Hindlimb muscle (tissue), 1 donor: Measurements from ENCODE around the gene PRDX5. TPM values are rescaled to one million over a fixed set of nuclear protein-coding genes. Genes with fewer than 3 reads are reported as not detected.

Experiments
- DNase-seq: peaks from one replicate; pipeline ENCODE4 v3.0.0-alpha.2; 2013
- polyA plus RNA-seq: library from polyadenylated mRNA; unstranded; fragments of 120-200 nt; gene quantifications from one replicate; pipeline ENCODE4 v1.2.1, GENCODE V29; 2013; ENCODE audit not compliant: insufficient read length

Gene PRDX5
- 129 TPM for polyA plus RNA-seq

DNA sequence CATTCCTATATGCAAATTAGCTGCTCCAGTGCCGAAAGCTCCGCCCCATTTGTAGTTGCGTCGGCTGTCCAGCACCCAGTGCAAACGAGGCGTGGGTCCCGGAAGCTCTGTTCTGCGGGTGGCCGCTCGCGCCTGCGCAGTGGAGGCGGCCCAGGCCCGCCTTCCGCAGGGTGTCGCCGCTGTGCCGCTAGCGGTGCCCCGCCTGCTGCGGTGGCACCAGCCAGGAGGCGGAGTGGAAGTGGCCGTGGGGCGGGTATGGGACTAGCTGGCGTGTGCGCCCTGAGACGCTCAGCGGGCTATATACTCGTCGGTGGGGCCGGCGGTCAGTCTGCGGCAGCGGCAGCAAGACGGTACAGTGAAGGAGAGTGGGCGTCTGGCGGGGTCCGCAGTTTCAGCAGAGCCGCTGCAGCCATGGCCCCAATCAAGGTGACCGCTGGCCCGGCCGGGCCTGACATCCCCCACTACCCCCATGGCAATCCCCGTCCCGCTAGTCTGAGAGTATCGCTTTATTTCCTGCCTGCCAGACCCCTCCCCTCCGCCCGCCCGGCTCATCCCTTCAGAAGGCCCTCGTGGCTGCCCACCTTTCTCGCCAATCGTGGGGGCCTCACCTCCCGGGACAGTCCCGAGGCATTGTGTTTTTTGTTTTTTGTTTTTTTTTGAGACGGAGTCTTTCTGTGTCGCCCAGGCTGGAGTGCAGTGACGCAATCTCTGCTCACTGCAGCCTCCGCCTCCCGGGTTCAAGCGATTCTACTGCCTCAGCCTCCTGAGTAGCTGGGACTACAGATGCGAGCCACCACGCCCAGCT, at the start of gene PRDX5:
Gene PRDX5 (plus strand): TSS at position 161 of the 805 bp plus-strand sequence. CDS start 95 bp downstream, at position 256.
- peak; percentile 97 for DNase-seq

DNA sequence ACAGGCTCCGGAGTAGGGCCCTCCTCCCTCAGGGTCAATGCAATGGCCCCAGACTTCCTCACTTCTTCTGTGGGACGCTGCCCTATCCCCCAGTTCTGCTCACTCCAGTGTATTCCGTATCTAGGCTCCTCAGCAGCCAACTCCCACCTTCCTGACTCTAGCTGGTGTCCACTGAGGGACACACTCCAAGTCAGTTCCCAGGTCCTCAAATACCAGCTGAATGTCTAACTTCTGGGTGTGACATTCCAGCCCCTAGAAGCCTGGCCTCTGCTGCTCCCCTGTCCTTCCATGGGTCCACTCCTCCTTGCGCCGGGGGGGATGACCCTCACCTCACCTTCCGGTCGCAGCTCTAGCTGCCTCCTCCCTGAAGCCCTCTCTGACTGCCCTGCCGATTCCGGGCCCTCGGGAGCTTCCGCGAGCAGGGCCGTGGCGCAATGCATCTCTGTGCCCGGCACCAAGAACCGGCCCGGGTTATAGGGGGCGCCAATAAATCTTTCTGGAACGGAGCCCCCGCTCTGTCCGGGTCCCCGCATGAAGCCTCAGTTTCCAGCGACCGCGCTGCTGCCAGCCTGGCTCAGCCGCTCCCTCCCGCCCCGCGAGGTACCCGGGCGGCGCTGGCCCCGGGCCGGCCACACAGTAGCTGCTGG, 48.9 kb upstream of the PRDX5 start:
- DNase-seq: no peak

DNA sequence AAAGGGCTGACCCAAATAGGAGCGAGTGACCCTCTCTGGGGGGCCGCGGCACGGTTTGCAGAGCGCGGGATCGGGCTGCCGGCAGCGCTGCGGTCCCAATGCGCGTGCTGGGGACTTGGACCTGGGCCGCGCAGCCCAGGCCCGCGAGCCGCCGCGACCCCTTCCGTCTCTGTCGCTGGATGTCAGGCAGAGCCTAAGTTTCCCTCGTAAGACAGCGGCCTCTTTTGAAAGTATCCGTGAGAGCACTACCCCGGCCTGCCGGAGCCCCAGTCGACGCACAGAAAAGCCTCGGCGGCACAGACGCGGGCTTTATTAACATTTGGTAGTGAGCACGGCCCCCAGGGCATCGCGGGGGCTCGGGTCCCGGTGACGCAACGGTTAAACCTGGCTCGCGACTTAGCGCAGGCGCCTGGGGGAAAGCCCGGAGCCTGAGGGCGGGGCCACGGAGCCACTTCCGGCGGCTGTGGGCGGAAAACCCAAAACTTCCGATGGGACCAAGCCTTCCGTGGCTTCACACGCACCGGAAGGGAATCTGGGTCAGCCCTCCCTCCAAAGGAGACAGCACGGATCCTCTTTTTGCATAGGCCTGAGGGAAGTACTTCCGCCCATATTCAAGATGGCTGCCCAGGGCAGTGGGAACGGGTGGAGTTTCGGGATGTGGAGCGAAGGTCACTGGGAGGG, 48.2 kb upstream of the PRDX5 start:
- DNase-seq: peak; percentile 99

DNA sequence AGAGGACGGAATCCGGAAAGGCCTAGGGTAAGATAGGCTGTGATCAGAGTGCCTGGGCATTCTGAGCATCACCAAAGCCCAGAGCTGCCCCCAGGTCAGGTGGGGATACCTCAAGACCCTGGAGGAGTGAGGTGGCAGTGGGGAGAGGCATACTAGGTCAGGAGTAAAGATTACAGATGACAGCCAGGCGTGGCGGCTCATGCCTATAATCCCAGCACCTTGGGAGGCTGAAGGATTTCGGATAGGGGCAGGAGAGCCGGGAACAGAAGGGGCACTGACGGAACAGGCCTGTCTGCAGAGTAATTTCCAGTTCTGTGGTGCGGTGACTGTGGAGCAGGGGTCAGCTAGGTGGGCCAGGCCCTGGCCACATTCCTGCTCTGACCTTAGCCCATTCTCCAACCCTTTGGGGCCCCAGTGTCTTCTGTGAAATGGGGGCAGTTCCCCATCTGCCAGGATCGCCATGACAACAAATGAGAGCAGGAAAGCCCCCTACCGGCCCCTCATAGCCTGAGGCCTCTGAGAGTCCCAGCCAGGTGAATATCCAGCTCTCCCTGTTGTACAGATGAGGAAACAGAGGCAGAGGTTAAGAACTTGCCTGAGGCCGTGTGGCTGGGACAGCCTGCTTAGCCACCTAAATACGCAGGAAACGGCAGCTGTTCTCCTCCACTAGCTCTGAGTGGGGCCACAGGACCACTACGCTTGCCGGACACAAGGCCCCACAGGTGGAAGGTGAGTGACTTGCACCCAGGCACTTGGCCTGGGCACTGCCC, 42.7 kb upstream of the PRDX5 start:
- no peak for DNase-seq

DNA sequence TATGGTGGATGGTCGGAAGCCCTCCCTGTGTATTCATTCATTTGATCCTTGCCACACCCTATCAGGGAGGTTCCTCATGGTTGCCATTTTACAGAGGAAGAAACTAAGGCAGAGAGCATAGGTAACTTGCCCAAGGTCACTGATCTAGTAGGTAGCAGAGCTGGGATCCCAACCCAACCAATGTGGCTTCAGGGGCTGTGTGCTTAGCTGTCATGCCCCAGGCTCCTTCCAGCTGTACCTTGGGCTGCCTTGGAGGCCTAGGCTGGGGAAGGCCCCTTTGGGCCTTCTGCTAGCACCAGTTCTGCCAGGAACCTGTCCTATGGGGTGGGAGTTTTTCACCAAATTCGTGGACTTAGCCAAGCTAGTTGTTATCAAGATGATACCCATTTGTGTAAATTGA, 42.1 kb upstream of the PRDX5 start:
- no peak for DNase-seq

- DNase-seq: no peak
Observed at GRCh38 chr11:64276653-64277431, 41.1 kb upstream of the PRDX5 start.

GRCh38 chr11:64278576-64279190, 39.2 kb upstream of the PRDX5 start:
- no peak for DNase-seq

DNA sequence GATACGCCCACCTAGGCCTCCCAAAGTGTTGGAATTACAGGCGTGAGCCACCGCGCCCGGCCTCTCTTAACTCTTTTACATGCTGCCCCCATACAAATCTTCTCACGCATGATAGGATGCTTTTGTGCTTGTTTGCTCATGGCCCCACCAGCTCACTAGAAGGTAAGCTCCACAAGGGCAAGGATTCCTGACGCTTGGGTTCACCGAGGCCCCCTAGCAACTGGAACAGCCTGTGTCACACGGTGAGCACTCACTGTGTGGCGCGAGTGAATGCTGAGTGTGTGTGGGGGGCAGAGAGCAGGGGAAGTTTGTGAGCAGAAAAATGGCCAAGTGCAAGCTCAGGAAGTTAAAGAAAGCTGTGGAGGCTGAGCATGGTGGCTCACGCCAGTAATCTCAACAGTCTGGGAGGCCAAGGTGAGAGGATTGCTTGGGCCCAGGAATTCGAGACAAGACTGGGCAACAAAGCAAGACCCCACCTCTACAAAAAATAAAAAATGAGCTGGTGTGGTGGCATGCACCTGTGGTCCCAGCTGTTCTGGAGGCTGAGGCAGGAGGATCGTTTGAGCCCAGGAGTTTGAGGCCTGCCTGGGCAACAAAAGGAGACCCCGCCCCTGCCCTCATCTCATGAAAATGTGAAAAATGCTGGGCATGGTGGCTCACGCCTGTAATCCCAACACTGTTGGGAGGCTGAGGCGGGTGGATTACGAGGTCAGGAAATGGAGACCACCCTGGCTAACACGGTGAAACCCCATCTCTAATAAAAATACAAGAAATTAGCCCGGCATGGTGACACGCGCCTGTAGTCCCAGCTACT, 35.8 kb upstream of the PRDX5 start:
- DNase-seq: no peak

GRCh38 chr11:64283092-64283491, 34.8 kb upstream of the PRDX5 start:
- DNase-seq: no peak

DNA sequence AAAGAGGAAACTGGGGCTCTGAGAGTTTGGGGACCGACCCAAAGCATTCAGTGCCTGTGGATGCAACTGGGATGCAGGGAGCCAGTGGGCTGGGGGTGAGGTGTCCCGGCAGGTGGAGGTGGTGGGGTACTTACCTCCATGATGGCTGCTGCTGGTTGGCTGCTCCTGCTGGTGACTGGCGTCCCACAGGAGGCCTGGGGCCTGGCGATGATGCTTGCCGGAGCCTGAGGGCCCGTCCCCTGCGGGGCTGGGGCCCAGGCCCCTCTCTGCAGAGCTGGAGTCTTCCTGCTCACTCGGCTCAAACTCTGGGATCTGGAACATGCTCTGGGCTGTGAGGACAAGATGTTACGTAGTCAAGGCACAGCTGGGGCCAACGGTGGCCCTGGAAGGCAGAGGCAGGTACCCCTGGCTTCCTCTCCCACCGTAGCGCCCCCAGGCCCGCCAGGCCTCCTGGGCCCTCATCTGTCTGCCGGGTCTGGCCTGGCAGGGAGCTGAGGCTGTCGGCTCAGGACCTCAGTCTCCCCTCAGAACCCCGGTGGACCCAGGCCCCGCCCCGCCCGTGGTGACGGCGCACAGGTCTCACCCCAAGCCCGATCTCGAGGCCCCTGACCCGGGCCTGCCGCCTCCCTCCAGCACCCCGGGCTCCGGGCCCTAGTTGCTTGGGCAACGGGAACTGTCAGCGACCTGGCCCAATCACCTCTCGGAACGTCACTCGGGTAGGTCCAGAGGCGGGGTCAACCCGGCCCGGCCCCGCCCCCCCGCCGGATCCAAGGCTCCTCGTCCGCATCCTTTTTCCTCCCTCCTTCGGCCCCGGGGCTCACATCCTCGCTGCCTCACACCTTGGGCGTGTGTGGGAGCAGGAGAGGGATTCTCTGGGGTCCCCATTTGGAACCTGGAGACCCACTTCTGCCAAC, 33.6 kb upstream of the PRDX5 start, which contains the start of gene BAD:
Gene BAD (minus strand): TSS at position 618 of the 914 bp plus-strand sequence. CDS start 297 bp downstream, at position 321.
- DNase-seq: peak; percentile 95

GRCh38 chr11:64284962-64285884, 32.7 kb upstream of the PRDX5 start, which contains the start of gene GPR137:
TSS of gene GPR137 (plus strand) at chr11:64285848. CDS start at chr11:64286525, 677 bp downstream.
- DNase-seq: peak; percentile 94

- DNase-seq: no peak
Observed at GRCh38 chr11:64285885-64286800, 31.8 kb upstream of the PRDX5 start.

GRCh38 chr11:64286801-64287159, 31.1 kb upstream of the PRDX5 start:
- DNase-seq: no peak

- no peak for DNase-seq
Observed at GRCh38 chr11:64287676-64288352, 30.1 kb upstream of the PRDX5 start.

GRCh38 chr11:64288353-64288750, 29.6 kb upstream of the PRDX5 start:
- no peak for DNase-seq

DNA sequence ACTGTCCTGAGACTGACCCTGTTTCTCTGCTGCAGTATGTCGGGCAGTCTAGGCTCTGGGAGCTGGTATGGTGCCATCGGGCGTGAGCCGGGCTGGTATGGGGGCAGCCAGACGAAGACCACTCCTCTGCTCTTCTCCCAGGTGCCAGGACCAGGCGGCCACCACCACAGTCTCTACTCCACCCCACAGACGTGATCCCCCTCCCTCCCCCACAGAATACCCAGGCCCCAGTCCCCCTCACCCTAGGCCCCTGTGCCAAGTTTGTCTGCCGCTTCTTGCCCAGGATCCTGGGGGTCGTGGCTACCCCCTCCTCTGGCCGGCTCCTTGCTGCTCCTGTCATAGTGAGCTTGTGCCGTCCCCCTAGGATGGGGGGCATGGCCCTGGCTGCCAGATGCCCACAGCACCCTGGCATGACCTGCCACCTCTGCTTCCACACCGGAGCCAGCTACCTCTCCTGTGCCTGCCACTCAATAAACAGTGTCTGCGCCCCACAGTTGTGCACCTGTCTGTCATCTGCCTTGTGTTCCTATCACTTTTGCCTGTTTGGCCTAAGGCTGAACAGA, 28.8 kb upstream of the PRDX5 start:
- no peak for DNase-seq
